ENCODE data around the gene PPP3R1. TPM values are rescaled to one million over a fixed set of nuclear protein-coding genes. Genes with fewer than 3 reads are reported as not detected.

PPP3R1 gene
- total and polyA plus RNA-seq, 2 of the 8 experiments (the other 6 are each of a cell fraction or from before 2014, with no cell fraction given) = 9.3 to 85.1 TPM

DNA sequence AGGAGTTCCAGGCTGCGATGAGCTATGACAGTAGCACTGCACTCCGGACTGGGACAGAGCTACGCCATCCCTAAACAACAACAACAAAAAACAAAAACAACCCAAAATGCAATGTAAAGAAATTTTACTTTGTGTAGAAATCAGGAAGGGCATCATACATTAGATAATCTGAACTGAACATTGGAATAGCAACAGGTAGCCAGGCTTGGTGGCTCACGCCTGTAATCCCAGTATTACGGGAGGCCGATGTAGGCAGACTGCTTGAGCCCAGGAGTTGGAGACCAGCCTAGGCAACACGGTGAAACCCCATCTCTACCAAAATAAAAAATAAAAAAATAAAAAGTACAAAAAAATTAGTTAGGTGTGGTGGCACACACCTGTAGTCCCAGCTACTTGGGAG, 96.7 kb downstream of the PPP3R1 start:
- H2BK120ac ChIP-seq (replicated peaks; ENCODE audit: low read depth, low read length) = no peak overlapping the region
- no peak overlapping the region for H3K4me3 ChIP-seq (ENCODE audit: extremely low read depth in 1 of 4, insufficient read depth in 2 of 4, low read depth in 3 of 4, low read length in 4 of 4)
- peaks cover 4% of the 10 kb centered on the region for H3K79me1 ChIP-seq (ENCODE audit: low read depth, low read length)
- H4K5ac ChIP-seq (ENCODE audit: insufficient read length, low read depth, low read length) = no peak overlapping the region
- no peak overlapping the region for H2BK15ac ChIP-seq (ENCODE audit: low read length)
- H2BK12ac ChIP-seq (ENCODE audit: low read depth, low read length) = no peak overlapping the region
- ChIA-PET CTCF (ENCODE audit: partially characterized antibody) (interaction anchor here (0.7 to 2.9 kb wide), 7 partner anchors 13 to 203 kb away, joined by 3 to 11 read pairs (median 4); no protein-coding TSS in a partner anchor), POLR2A (ENCODE audit: partially characterized antibody) (interaction anchor here (1.2 to 3.7 kb wide), 3 partner anchors 8 to 39 kb away, joined by 4 to 57 read pairs (median 6); no protein-coding TSS in a partner anchor)
- H3K9ac ChIP-seq (replicated peaks in 1 of 4; ENCODE audit: extremely low read depth in 1 of 4, low read depth in 3 of 4, low read length in 3 of 4) = no peak overlapping the region
- H3K36me3 ChIP-seq (ENCODE audit: control insufficient read depth in 2 of 4, insufficient read depth in 4 of 4, low read length in 3 of 4) = peaks cover 0 to 11% (median 8%) of the 10 kb centered on the region in 4 experiments; a peak in 5 of 8 replicates
- no peak overlapping the region for H3K18ac ChIP-seq (ENCODE audit: extremely low read depth, low read length)
- H2BK5ac ChIP-seq (ENCODE audit: low read depth, low read length) = no peak overlapping the region
- no peak overlapping the region for H3K14ac ChIP-seq (ENCODE audit: insufficient read length)
- no peak overlapping the region; a peak in 1 of 4 replicates for H3K4me2 ChIP-seq (ENCODE audit: insufficient read depth in 1 of 2, low read depth in 2 of 2, low read length in 2 of 2)
- H3K27ac ChIP-seq (ENCODE audit: low read depth, low read length) = no peak overlapping the region
- H2BK20ac ChIP-seq (ENCODE audit: low read length) = no peak overlapping the region
- H2AK5ac ChIP-seq (ENCODE audit: low read depth, low read length) = no peak overlapping the region
- no peak overlapping the region for H4K91ac ChIP-seq (replicated peaks; ENCODE audit: insufficient read length, low read length)
- peaks cover 6 to 47% of the 10 kb centered on the region in 2 experiments for H3K79me2 ChIP-seq (ENCODE audit: control insufficient read depth in 1 of 2, insufficient read depth in 2 of 2, low read length in 2 of 2)
- FAIRE-seq (no peak), DNase-seq (ENCODE audit: low read depth in 1 of 2, low spot score in 2 of 2) (no peak)
- TF ChIP-seq JUN (IDR thresholded peaks at IDR 0.05; ENCODE audit: low read depth, low read length) (no peak), ASH2L (IDR thresholded peaks at IDR 0.05; ENCODE audit: low read length) (no peak), CBX5 (IDR thresholded peaks at IDR 0.05; ENCODE audit: low read depth, low read length) (no peak), BRCA1 (IDR thresholded peaks at IDR 0.05; ENCODE audit: low read depth, low read length) (no peak)
- no peaks in the 10 kb centered on the region for H3K27me3 ChIP-seq (replicated peaks in 1 of 4; ENCODE audit: control insufficient read depth in 3 of 4, extremely low read depth in 1 of 4, insufficient read depth in 3 of 4, low read length in 3 of 4)
- no peaks in the 10 kb centered on the region for H3K9me3 ChIP-seq (ENCODE audit: insufficient read depth in 2 of 2, low read depth in 1 of 2, low read length in 1 of 2)
- H3K23ac ChIP-seq (ENCODE audit: insufficient read length) = no peak overlapping the region
- no peak overlapping the region for H3K4ac ChIP-seq (replicated peaks; ENCODE audit: insufficient read length, low read depth, low read length)
- peaks cover 0 to 2% of the 10 kb centered on the region in 2 experiments for H4K20me1 ChIP-seq (replicated peaks in 1 of 2; ENCODE audit: control insufficient read depth in 1 of 2, insufficient read depth in 2 of 2, low read length in 2 of 2)
- no peak overlapping the region; the same call in 1 of the 2 replicates for H4K8ac ChIP-seq (ENCODE audit: extremely low read depth, insufficient read depth, low read length)
- whole genome bisulfite sequencing, 2 experiments (ENCODE audit: extremely low coverage in 1 of 2, insufficient coverage in 1 of 2, insufficient read length in 1 of 2, insufficient replicate concordance in 2 of 2, low coverage in 1 of 2, low lambda C conversion rate in 2 of 2, missing lambda C conversion rate in 1 of 2) = 96% methylated on average over 7 of the region's 7 CpGs; no CpG with 5 or more reads in 1 of the 2 experiments
- H3K4me1 ChIP-seq (replicated peaks in 1 of 4; ENCODE audit: control insufficient read depth in 3 of 4, insufficient read depth in 4 of 4, low read length in 3 of 4) = peaks cover 0 to 2% (median 1%) of the 10 kb centered on the region in 4 experiments; a peak in 2 of 7 replicates
- peaks cover 4% of the 10 kb centered on the region for H3K23me2 ChIP-seq (ENCODE audit: low read depth, low read length)
- H2AFZ ChIP-seq (ENCODE audit: low read length) = no peak overlapping the region
- no peak overlapping the region for H3K56ac ChIP-seq (replicated peaks; ENCODE audit: insufficient read length, low read depth, low read length)

Measured in H1 (cell line).